Sigmoid colon (tissue), 4 donors: ENCODE data around the gene CDH13.

Experiments used
- POLR2A ChIP-seq, 2 donors: fragments of 450-650 bp; IDR thresholded peaks; one replicate each; pipeline ENCODE4 v1.6.1; 2016; ENCODE audit warnings: antibody characterized with exemption in 2 of 2, mild to moderate bottlenecking in 2 of 2, moderate library complexity in 2 of 2
- POLR2AphosphoS5 ChIP-seq, 4 donors: sonication (generic); formaldehyde crosslinking; IDR thresholded peaks; one replicate each; pipeline ENCODE4 v1.6.1; 2017; ENCODE audit warnings: antibody characterized with exemption in 4 of 4
- TF ChIP-seq, protein P1 (sequence below), 4 experiments: fragments of 450-650 bp in 3 of 4; fragments of 200-600 bp in 1 of 4; IDR thresholded peaks; one replicate each; pipeline ENCODE4 v1.5.1; 2016 to 2019; ENCODE audit warnings: antibody characterized with exemption in 4 of 4, mild to moderate bottlenecking in 3 of 4, moderate library complexity in 2 of 4

DNA sequence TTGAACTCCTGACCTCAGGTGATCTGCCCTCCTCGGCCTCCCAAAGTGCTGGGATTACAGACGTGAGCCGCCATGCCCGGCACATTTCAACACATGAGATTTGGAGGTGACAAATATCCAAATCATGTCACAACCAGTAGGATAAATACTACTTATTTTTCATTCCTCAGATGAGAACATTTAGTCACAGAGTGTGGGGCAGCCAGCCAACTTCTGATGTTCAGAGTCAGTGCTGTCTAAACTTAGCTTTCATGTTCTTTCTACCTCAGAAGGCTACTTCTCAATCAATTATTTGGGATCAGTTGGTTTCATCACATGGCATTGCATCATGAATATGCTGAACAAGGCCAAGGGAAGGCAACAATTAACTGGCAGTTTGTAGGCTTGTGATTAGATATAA, 134.5 kb downstream of the CDH13 start:
- TF ChIP-seq, protein P1, sequence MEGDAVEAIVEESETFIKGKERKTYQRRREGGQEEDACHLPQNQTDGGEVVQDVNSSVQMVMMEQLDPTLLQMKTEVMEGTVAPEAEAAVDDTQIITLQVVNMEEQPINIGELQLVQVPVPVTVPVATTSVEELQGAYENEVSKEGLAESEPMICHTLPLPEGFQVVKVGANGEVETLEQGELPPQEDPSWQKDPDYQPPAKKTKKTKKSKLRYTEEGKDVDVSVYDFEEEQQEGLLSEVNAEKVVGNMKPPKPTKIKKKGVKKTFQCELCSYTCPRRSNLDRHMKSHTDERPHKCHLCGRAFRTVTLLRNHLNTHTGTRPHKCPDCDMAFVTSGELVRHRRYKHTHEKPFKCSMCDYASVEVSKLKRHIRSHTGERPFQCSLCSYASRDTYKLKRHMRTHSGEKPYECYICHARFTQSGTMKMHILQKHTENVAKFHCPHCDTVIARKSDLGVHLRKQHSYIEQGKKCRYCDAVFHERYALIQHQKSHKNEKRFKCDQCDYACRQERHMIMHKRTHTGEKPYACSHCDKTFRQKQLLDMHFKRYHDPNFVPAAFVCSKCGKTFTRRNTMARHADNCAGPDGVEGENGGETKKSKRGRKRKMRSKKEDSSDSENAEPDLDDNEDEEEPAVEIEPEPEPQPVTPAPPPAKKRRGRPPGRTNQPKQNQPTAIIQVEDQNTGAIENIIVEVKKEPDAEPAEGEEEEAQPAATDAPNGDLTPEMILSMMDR (IDR thresholded peaks at IDR 0.05), result no peak
- TF ChIP-seq POLR2A (IDR thresholded peaks at IDR 0.05), result no peak
- TF ChIP-seq POLR2AphosphoS5 (IDR thresholded peaks at IDR 0.05), result peak in 1 of 4 donors; percentile 14
